Tibial nerve (tissue), 4 donors: Measurements from ENCODE around the gene HNF4A. TPM values are rescaled to one million over a fixed set of nuclear protein-coding genes. Genes with fewer than 3 reads are reported as not detected.

Experiments used
- DNase-seq, 2 donors: peaks; one replicate each; pipeline ENCODE4 v3.0.0-alpha.2; 2019; ENCODE audit warnings: low spot score in 2 of 2
- H3K27ac ChIP-seq, 4 donors: fragments of 200-600 bp; sonication (generic) in 3 of 4; one replicate each; pipeline ENCODE4 v1.5.1; 2017 to 2019; ENCODE audit warnings: mild to moderate bottlenecking in 1 of 4
- H3K27me3 ChIP-seq, 2 donors: fragments of 200-600 bp; sonication (generic) in 1 of 2; one replicate each; pipeline versions ENCODE4 v1.5.1 to v1.6.0; 2017 to 2019
- H3K36me3 ChIP-seq, 3 donors: fragments of 200-600 bp; sonication (generic); one replicate each; pipeline ENCODE4 v1.5.1; 2018 to 2019
- H3K4me1 ChIP-seq, 4 donors: fragments of 200-600 bp; sonication (generic) in 3 of 4; one replicate each; pipeline ENCODE4 v1.5.1; 2017 to 2019
- H3K4me3 ChIP-seq, 4 donors: fragments of 200-600 bp; sonication (generic) in 3 of 4; one replicate each; pipeline ENCODE4 v1.5.1; 2017 to 2019; ENCODE audit warnings: mild to moderate bottlenecking in 1 of 4, moderate library complexity in 1 of 4
- H3K9me3 ChIP-seq, 4 donors: fragments of 200-600 bp; sonication (generic) in 3 of 4; one replicate each; pipeline ENCODE4 v1.5.1; 2017 to 2019
- CTCF ChIP-seq, 5 experiments: fragments of 200-600 bp in 3 of 5; fragments of 450-650 bp in 2 of 5; sonication (generic) in 3 of 5; IDR thresholded peaks; one replicate each; pipeline ENCODE4 v1.5.1; 2016 to 2019; ENCODE audit warnings: antibody characterized with exemption in 5 of 5, mild to moderate bottlenecking in 3 of 5, moderate library complexity in 2 of 5
- EP300 ChIP-seq, 2 donors: sonication (generic); formaldehyde crosslinking; IDR thresholded peaks; one replicate each; pipeline ENCODE4 v1.6.1; 2017; ENCODE audit warnings: antibody characterized with exemption in 2 of 2, mild to moderate bottlenecking in 1 of 2
- POLR2A ChIP-seq, 2 donors: fragments of 450-650 bp; IDR thresholded peaks; one replicate each; pipeline ENCODE4 v1.6.1; 2017; ENCODE audit warnings: antibody characterized with exemption in 2 of 2, mild to moderate bottlenecking in 2 of 2, moderate library complexity in 2 of 2
- whole genome bisulfite sequencing, 2 donors: methylation state at CpG; one replicate each; pipeline ENCODE4 v1.1.5; 2018; 5-methylcytosine and 5-hydroxymethylcytosine counted together
- small RNA-seq: library from RNA; depleted of rRNA; stranded (forward); fragments of <200 nt; gene quantifications from one replicate; pipeline ENCODE3, GENCODE V24; 2016
- total RNA-seq, 4 donors: library from RNA; depleted of rRNA; stranded (reverse); fragments of >200 nt; gene quantifications; one replicate each; pipeline ENCODE4 v1.1.0, GENCODE V29; 2016

Gene HNF4A
- total RNA-seq, 4 donors from 2014 or later = not detected

GRCh38 chr20:44480097-44480496, 124.6 kb downstream of the HNF4A start:
- DNase-seq = no peak
- H3K27ac ChIP-seq = no peak overlapping the region
- TF ChIP-seq EP300 (IDR thresholded peaks at IDR 0.05) = no peak
- no peak for TF ChIP-seq POLR2A (IDR thresholded peaks at IDR 0.05)
- no peak for TF ChIP-seq CTCF (IDR thresholded peaks at IDR 0.05)
- no peaks in the 10 kb centered on the region for H3K27me3 ChIP-seq
- H3K36me3 ChIP-seq = peaks cover 3 to 58% (median 4%) of the 10 kb centered on the region in 3 donors
- no peaks in the 10 kb centered on the region for H3K9me3 ChIP-seq
- no peak overlapping the region for H3K4me3 ChIP-seq
- peaks cover 0 to 18% (median 4%) of the 10 kb centered on the region in 4 donors for H3K4me1 ChIP-seq
- 92 to 94% methylated on average over 18 of the region's 18 CpGs for WGBS, 2 donors

GRCh38 chr20:44481719-44482416, 126.4 kb downstream of the HNF4A start:
- Histone ChIP-seq H3K36me3 (peaks cover 3 to 76% (median 4%) of the 10 kb centered on the region in 3 donors), H3K27ac (no peak overlapping the region), H3K4me1 (peaks cover 0 to 15% (median 0%) of the 10 kb centered on the region in 4 donors), H3K4me3 (no peak overlapping the region), H3K9me3 (no peaks in the 10 kb centered on the region), H3K27me3 (no peaks in the 10 kb centered on the region)
- no peak for TF ChIP-seq POLR2A (IDR thresholded peaks at IDR 0.05)
- no peak for TF ChIP-seq CTCF (IDR thresholded peaks at IDR 0.05)
- no peak for TF ChIP-seq EP300 (IDR thresholded peaks at IDR 0.05)
- no peak for DNase-seq
- WGBS, 2 donors = 83 to 84% methylated on average over 6 of the region's 6 CpGs

GRCh38 chr20:44483112-44483511, 127.6 kb downstream of the HNF4A start:
- no peak overlapping the region for H3K27ac ChIP-seq
- peaks cover 3 to 87% (median 4%) of the 10 kb centered on the region in 3 donors for H3K36me3 ChIP-seq
- no peak for DNase-seq
- no peaks in the 10 kb centered on the region for H3K27me3 ChIP-seq
- 88 to 96% methylated on average over 5 of the region's 5 CpGs for WGBS, 2 donors
- no peak overlapping the region for H3K4me3 ChIP-seq
- no peaks in the 10 kb centered on the region for H3K9me3 ChIP-seq
- TF ChIP-seq POLR2A (IDR thresholded peaks at IDR 0.05) (no peak), CTCF (IDR thresholded peaks at IDR 0.05) (no peak), EP300 (IDR thresholded peaks at IDR 0.05) (no peak)
- H3K4me1 ChIP-seq = peaks cover 0 to 18% (median 0%) of the 10 kb centered on the region in 4 donors

Small RNAs within 50 kb of the gene (small RNA-seq; reads per million reads assigned to genes)
- gene MIR3646 (not detected), gene RF00019 (not detected), gene RPL37AP1 (not detected)

Other genes starting within 250 kb of the HNF4A start
- 1 to 10 TPM; 3.1 to 6.3 (median 5.3) TPM for gene JPH2, start 168.5 kb upstream of the HNF4A start, total RNA-seq
- gene OSER1, start 144.9 kb upstream of the HNF4A start, total RNA-seq = 10 to 100 TPM; 31.2 to 47.9 (median 35.3) TPM
- gene GDAP1L1, start 108.4 kb upstream of the HNF4A start, total RNA-seq = not detected
- gene FITM2, start 44.5 kb upstream of the HNF4A start, total RNA-seq = 10 to 100 TPM in 3 of 4 donors, 1 to 10 TPM in 1; 9.0 to 13.8 (median 10.7) TPM
- gene R3HDML, start 18.7 kb upstream of the HNF4A start, total RNA-seq = not detected
- 10 to 100 TPM; 13.0 to 23.7 (median 16.9) TPM for gene TTPAL, start 120.2 kb downstream of the HNF4A start, total RNA-seq
- gene SERINC3, start 166.4 kb downstream of the HNF4A start, total RNA-seq = 10 to 100 TPM; 59.7 to 97.5 (median 86.7) TPM
- gene PKIG, start 226.9 kb downstream of the HNF4A start, total RNA-seq = 100 to 1,000 TPM in 2 of 4 donors, 10 to 100 TPM in 2; 78.2 to 108 (median 91.5) TPM